Stimulated activated CD4-positive, alpha-beta T cell treated with anti-CD3 and anti-CD28 coated beads, Interleukin-12 subunit alpha, Interleukin-12 subunit beta, amount 100 ng/mL, for 4 hours (primary cell): ENCODE measurements around the gene INSYN2A.

Experiments used
- DNase-seq: peaks from one replicate; pipeline ENCODE4 v3.0.0-alpha.2; 2020

The INSYN2A gene

DNA sequence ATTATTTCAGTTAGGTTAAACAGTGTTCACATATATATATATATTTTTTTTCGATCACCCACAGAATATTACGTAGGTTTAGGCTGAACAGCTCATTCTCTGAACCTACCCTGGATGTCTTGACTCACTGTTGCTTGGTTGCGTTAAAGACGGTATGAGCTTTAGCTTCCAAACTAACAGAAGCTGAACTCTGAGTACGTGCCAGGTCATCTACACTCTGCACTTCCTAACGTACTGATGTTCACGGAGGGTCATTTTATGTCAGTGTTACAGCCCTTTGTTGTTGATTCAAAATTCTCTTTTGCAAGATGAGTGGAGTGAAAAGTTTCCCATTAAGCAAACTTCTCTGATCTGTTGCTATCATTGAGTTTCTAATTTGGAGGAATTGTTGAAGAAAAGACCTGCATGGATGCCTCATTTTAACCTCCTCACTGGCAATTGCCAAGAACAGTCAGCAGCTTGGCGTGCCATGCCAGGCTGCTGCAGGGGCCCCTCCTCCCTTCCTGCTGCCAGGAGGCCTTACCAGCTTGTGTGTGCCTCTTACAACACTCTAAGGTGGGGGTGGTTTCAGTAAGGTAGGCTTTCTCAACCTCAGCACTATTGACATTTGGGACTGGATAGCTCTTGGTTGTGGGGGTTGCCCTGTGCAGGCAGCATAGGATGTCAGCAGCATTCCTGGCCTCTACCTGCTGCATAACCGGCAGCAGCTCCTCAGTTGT lies 44.3 kb downstream of the INSYN2A start:
- DNase-seq = no peak

GRCh38 chr10:127151541-127151940 lies 44.9 kb downstream of the INSYN2A start:
- DNase-seq = no peak

GRCh38 chr10:127150136-127150535 lies 46.3 kb downstream of the INSYN2A start:
- no peak for DNase-seq

- no peak for DNase-seq
Measured at GRCh38 chr10:127149501-127150081, 46.8 kb downstream of the INSYN2A start.

- DNase-seq = no peak
Measured at GRCh38 chr10:127148933-127149220, 47.5 kb downstream of the INSYN2A start.

DNA sequence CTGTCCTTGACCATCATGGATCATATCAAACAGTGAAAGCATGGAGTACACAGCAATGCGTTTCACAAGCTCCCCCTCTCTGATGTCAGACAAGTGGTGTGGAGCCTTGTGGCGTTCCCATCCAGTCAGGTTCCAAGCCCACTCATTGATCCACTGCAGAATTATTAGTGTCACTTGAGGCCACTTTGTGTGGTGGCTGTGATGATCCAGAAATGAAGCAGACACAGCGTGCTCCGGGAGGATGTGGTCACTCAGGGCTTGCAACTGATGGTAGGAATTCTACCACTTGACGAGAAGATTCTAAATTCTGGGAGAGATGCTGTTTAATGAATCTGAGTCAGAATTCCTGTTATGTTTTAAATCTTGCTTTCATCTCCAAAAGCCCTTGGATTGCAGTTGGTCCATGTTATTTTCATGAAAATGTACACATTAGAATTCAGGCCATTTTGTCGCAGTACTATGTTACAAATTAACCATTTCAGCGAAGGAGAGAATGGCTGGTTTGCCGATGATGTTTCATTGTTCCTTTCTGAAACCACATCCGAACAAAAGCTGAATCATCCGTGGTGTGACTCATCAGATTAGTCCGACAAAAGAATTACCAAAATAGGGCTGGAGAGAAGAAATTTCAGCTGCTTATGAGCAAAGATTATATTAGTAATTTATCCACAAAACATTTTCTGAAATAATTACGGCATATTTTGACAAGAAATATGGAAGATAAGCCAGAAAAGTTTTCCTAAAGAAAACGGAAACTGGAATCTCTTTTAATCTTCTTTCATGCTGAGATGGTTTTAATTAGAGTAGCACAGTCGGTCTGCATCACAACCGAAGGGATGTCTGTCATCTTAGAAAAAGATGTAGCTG lies 48.1 kb downstream of the INSYN2A start:
- no peak for DNase-seq

DNA sequence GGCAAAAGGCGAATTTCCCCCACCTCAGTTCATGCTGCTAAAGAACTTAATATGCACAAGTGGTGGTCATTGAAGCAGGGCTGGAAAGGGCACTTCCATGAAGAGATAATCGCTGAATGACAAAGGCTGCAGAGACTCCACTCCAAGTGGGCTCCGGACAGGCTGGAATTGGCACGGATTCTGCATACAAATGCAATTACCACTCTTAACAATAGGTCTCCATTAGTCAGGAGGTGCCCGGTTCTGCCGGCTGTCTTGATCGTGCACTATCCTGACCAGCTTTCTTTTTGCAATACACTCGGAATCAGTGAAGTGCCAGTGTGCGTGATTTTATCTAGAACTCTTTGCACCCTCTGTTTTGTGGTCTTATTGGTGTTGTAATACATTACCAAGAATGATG lies 49.7 kb downstream of the INSYN2A start:
- no peak for DNase-seq
